Germinal center (tissue), 1 donor: ENCODE measurements around the gene CORO2B.

Experiments
- DNase-seq: peaks from one replicate; pipeline ENCODE4 v3.0.0; 2012; ENCODE audit warnings: mixed read lengths, low spot score

CORO2B gene

DNA sequence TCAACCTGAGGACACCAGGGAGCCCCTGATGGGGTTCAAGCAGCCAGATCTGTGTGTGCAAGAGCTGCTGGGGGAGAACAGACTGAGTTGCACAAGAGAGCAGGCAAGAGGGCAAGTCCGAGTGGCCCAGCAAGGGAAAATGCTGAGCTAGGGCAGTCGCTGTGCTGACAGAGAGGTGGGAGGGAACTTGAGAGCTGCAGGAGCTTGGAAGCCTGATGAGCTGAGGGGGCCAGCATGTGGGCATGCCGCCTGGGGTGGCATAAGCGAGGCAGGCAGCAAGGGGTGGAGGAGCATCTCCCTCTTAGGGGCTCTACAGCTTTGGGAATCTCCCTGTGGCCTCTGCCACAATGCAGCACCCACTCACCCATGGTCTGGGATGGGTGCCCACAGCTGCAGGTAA lies 4.7 kb upstream of the CORO2B start:
- DNase-seq = no peak

DNA sequence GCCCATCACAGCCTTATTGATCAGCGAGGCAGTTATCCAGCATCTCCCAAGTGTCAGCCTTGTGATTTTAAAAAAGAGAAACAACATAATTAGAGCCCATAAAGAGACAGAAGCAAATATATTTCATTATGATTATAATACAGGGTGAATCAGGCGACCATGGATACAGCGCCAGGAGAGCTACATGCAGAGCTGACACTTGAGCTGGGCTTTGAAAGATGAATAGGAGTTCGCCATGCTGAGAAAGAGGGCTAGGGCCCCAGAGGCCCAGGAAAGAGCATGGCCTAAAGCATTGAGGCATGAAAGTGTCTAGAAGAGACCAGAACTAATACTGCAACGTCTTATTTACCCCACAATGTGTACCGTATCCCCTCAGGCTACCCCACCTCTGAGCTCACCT lies 4.2 kb upstream of the CORO2B start:
- DNase-seq = no peak

DNA sequence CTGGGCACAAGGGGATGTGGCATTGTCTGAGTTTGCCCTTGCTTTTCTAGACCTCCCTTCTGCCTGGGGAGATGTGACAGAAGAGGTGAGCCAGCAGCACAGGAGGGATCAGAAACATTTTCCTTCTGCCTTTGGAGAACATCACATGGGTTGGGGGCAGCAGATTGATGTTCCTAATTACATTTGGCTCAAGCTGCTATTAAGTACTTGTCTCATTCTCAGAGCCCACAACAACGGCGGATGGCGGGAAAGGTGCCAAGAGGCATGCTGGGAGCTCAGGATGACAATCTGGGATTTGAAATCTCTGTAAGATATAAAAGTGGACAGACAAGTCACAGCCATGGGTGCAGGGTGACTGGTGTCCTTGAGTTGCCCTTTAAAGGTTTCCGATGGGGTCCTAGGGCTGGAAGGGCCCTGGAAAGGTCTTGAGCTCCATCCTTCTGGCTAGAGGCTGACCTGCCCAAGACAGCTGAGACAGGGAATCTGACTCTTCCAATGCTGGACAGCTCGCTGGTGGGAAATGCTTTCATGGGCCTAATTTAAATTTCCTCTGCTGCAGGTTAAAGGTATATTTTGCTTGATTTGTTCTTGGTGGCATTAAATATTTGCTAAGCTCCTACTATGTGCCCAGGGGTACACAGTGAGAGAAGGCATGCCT lies 2.4 kb upstream of the CORO2B start:
- no peak for DNase-seq

DNA sequence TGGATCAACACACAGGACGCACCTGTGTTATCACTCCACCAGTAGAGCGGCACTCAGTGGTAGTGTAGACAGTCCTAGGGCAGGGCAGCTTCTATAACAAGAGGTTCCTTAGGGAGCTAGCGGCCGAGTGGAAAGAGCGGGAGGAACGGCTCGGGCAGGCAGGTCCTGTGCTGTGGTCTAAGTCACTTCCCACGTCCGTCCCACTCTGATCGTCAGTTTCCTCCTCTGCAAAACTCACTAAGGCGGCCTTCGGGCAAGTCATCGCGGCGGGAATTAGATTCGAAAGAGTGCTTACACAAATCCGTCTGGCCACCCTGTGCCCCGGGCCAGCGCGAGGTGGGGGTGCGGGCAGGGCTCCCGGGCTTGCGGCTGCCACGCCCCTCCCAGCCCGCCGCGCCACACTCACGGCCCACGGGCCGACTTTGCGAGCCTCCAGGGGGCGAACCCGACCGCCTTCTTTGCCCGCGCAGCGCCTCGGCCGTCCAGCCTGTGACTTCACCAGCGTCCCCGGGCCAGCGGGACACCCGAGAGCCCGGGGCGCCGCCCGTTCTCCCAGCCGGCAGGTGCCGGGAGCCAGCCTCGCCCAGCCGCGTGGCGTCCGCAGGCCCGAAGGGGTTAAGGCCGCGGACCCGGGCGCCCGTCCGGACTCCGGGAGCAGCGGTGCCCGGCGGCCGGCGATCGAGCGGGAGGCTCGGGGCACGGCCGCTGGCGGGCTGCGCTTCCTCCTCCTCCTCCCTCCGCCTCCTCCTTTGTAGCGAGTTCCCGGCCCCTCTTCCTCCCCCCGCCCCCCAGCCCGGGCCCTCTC lies 416 bp upstream of the CORO2B start:
- peak; percentile 51 for DNase-seq

DNA sequence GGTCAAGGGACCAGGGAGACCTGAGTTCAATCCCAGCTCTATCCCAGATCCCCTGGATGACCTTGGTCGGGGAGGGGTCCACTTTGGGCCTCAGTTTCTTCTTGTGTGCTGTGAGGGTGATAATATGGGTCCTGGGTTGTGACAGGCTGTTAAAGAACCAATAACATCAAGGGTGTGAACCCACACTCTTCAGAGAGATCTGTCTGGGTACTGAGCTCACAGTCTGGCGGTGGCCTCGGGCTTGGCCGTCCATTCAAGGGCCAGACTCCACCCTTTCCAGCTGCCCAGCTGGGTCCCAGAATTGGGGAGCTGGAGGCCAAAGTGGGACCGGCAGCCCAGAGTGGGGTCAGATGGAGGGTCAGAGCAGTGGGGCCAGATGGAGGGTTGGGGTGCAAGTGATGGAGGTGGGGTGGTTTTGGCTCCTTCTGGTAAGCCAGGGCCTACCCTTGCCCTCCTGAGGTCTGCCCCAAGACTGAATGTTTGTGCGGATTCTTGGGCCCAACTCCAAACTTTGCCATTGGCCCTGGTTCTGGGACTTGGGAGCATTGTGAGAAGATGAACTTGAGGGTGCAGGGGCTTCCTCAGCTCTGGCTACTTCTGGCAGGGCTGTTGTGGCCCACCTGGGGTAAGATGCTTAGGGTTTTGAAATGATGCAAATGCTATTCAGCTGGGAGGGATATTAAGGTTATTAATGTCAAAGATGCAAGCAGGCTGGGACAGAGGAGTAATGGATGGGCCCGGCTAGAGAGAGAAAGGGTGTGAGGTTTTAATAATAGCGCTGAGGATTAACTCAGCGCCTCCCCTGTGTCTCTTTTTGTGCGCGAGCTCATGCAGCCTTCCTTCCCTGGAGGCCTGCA lies 1.5 kb downstream of the CORO2B start:
- no peak for DNase-seq

DNA sequence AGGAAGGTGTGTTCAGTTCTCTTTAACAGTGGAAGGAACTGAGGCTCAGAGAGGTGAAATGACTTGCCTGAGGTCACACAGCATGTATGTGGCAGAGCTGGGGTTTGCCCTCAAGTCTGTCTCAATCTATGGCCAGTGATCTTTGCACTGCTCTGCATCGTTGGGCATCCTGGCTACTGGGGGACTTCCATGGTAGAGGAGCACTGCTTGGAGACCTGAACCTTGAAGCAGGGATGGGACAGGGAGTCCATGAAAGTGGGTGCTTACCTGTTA lies 2.0 kb downstream of the CORO2B start:
- DNase-seq = no peak

DNA sequence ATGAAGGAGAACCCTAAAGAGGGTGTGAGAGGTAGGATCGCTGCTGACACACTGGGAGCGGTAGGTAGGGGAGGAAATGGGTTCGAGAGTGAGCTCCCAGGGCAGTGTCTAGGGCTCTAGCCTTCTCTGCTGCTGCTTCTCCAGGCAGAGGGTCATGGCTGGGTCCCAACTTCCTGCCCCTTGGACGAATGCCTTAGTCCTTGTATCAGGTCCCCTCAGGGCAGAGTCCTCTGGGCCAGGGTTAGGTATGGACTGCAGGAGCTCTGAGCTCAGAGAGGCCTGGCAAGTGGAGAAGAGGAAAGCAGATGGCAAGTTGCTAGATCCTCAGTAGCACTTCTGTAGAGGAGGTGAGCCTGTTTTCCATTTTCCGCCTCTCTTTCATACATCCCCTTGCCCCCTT lies 2.9 kb downstream of the CORO2B start:
- DNase-seq = no peak

DNA sequence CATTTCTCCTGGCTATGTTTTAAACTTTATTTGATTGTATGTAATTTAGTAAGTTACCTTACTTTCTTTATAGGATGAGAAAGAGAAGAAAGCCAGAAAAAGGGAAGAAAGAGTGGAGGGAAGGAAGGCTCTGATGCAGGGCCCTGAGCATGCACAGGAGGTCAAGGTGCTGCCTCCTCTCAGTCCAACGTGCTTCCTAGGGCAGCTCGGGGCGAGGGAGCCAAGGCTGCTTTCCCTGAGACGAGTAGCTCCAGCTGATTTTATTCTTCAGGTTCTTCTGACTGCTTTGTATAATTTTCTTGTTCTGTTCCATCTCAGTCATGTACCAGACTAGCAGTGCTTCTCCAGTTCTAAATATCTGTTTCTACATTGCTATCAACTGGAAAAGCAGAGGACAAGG lies 3.4 kb downstream of the CORO2B start:
- no peak for DNase-seq

DNA sequence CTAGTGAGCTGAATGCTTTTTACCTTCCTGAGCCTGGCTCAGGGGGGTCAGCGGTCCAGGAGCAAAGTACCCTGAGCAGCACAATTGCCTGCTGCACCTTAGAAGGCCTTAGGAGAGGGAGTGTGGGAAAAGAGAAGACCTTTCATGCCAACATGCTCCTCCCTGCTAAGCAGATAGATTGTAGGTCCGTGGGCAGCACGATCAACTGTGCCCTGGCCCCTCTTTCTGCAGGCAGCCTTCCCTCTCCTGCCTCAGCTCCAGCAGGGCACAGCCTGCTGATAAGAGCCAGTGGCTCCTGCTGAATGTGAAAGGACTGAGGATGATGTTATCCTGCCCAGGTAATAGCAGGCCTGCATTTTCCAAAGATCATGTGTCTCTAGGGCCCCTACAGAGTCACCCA lies 4.1 kb downstream of the CORO2B start:
- no peak for DNase-seq

DNA sequence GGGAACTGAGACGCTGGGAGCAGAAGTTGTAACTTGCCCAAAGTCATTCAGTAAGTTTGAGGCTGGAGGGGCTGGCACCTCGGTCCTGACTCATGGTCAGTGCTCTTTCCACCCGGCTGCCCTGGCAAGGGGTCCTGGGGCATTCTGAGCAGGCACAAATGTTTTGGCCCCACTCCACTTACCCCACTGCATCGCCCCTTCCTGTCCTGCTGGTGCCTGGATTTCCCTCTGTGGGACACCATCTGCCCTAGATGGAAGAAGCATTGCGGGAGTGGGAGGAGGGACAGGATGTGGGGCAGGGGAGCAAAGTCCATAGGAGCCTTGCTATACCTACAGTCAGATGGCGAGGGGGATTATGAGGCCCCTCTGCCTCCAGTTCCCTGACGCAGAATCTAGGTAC lies 4.5 kb downstream of the CORO2B start:
- DNase-seq = no peak

DNA sequence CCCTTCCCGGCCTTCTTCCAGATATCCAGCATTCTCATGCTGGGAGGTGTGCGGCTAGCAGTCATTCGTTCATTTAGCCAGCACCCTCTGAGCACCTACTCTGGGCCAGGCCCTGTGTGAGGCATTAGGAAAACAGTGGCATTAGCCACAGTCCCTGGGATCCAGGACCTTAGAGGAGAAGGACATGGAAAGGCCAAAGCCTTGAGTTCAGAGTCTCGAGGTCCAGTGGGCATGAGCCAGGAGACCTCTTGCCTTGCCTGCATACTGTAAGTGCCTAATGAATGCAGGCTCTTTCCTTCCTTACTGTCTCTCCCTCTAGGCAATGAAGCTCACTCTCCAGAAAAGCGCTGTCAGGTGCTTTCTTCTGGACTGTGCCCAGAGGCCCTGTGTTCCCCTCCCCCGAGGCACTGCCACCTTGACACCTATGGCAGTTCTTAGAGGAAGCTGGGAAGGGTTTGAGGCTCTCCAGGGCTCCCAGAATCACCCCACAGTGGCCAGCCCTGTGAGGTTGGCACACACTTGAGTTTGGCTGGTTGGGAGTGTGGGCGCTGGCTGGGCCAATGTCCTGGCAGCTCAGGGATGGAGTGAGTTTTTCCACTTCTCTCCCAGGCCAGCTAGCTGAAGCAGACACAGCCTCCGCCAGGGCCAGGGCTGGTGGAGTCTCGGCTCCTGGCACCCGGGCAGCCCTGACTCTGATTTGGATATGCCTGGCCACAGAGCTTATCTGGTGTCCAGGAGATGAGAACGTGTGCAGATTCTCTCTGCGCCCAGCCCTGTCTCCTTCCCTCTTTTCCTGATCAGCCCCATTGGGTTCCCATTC lies 5.4 kb downstream of the CORO2B start:
- DNase-seq = no peak

DNA sequence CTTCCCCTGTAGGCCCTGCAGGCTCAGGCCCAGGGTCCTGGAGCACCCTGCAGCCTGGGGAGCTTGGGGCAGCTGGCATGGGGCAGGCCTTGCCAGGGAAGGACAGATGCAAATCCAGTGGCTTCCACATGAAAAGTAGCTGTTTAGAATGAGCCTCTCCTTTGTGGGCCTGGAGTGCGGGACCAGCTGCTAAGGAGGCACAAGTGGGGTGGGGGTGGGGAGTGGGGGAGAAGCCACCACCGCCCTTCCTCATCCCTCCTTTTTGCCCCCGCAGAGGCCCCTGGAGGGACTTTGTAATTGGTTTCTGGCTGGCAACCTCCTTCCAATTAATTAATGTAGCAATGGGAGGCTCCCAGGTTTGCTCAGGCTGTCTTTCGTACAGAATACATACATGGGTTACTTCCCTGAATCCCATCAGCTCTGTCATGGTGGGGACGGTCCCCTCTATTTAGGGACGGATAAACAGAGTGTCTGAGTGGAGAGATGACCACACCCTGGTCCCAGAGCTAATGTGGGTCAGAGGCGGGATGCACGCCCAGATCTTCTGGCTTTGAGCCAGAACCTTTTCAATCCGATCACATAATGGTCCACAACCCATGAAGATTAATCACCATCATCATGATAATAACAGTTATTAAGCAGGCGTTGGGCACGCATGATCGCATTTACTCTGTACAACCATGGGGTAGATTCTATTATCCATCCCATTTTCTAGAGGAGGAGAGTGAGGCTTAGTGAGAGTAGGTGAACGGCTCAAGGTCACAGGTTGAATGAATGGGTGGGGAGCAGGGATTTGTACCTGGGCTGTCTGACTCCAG lies 6.2 kb downstream of the CORO2B start:
- DNase-seq = no peak

DNA sequence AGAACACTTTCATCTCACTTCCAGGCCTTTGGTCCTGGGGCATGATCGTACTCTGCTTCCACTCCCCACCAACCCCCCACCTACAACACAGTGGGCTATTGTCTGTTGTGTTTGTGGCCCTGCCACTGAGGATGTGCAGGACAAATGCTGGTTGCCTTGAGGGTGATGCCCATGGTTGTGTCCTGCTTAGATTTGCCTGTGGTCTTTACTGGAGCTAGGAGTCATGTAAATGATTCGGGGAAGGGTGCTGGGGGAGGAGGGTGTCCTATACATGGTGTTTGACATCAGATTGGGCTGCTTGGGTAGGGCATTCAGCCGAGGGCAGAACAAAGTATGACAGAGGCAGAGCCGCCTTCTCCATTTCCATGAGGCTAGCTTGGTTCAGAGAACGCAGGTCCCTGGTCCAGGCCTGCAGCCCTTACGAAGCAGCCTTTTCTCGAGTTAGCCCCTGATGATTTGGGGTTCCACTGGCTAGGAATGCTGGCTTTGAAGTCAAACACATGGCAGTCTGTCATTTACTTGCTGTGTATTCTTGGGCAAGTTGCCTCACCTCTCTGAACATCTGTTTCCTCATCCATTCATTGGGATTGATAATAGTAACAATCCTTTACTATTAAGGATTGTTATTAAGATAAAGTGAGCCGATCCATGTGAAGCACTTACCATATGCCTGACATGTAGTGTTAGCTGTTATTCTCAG lies 6.9 kb downstream of the CORO2B start:
- no peak for DNase-seq

DNA sequence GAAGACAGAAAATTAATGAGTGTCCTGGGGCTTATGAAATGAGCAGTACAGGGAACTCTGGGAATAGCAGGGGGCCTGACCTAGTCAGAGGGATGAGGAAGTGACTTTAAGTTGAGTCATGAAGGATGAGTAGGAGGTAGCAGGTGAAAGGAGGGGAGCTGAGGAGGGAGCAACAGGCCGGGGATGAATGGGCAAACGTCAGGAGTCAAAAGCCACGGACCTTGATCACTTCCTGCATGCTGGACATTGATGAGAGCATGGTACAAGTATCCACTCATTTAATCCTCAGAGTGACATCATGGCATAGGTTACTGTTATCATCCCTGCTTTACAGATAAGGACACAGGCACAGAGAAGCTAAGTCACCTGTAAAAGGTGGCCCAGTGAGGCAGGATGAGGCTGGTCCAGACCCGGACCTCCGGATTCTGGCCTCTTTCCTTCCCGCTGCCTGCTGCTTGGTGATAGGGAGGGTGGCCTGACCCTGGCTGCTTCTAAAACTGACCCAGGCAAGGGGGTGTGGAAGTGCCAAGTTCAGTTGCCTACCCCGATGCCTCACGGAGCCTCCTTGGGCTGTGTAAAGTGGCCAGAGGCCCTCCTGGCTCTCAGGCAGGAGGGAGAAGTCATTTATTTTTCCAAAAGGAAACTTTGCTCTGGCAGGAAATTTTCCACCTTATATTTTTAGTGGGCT lies 7.6 kb downstream of the CORO2B start:
- DNase-seq = no peak

DNA sequence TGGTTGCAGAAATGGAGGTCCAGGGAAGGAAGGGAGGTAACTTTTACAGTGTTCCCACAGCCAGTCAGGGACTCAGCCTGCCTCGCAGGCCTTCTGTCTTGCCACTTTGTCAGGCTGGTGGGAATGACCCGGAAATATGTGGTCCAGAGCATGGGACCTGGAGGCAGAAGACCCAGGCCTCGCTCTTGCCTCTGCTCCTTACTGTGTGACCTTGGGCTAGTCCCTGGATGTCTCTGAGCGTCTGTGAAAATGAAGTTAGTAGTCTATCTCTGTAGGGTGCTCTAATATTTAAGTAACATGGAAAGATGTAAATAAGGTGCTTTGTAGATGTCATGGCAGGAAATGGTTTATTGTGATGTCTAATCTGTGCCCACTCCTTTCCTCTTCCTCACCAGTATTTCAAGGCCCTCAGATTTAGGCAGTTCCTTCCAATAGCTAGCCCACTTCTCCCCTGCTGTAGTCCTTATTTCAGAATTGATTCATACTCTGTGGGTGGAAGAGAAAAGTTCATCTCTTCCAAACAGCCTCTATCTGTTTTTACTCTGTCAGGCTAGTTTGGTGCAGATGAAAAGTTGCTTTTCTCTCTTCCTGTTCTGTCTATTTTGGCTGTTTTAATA lies 9.1 kb downstream of the CORO2B start:
- DNase-seq = no peak

DNA sequence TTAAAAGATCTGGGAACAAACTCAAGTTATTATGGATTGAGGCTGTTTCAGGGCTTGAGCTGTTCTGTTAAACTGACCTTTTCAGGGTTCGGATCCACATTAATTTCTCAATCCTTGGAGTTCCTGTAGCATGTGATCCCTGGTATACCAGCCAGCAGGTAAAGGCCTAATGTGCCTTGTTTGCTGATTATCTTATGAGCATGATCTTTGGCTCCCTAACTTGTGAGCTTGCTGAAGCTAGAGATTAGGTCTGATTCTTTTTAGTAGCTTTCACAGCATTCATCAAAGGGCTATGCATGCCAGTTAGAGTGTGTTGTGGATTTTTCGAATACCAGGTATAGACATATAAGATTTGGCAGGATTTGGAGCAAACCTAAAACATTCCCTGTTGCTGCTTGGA lies 10.3 kb downstream of the CORO2B start:
- DNase-seq = no peak

DNA sequence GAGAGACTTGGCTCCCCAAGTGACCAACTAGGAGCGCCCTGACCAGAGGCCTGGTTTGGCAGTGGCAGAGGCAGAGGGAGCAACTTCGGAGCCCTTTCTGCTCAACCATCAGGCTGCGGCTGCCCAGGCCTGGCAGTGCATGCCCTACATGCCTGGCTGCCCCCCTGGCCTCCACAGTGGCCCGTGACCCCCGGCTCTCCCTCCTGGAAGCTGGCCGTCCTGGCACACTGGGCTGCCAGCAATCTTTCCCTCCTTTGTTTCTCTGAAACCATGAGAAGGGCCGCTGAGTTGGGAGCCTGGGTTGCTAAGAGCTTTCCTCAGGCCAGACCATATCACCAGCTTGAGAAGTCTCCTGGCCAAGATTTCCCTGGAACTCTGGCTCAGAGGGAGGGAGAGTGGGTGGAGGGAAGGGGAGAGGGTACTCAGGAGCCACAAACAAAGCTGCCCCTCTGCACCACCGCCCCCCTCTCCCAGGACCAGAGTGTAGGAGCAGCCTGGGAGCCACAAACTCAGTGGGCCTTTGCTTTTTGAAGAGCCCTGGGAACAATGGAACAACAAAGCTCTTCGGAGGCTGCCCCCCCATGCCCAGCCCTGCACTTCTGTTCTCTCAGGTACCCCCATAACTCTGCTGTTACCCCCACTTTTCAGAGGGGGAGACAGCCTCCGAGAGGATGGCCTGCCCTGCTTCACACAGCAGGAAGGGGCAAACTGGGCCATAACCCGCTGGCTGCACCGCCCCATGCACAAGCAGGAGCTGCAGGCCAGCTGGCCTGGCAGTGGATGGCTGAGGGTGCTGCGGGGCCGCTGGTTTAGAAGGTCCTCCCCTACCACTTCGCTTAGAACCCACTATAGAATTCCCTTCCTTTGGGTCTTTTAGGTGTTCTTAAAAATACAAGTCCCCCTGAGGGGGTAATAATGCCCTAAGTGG lies 11.3 kb downstream of the CORO2B start:
- DNase-seq = no peak

DNA sequence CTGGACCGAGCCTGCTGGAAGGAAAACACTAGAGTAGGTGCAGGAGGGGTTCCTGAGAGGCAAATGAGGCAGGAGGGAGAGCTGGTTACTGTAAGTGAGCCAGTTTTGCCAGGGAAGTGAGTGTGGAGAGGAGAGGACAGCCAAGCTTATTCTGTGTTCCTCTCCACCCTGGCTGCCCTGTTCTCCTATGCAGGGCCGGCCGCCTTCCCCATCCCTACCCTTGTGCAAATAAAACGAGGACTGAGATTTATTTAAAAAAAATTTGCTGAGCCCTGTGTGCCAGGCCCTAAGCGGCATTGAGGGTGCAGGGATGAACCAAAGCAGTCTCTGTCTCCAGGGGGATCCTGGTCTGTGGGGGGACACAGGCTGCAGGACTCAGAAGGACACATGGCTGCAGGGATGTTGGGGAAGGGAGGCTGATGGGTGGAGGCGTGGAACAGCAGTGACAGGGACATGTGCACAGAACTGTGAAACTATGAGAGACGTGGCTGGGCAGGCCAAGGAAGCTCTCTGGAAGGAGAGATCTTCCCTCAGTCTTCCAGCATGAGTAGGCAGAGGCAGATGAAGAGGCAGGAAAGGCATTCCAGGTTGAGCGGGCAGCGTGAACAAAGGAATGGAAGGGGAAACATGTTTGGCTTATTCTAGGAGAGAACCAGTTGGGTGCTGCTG lies 12.1 kb downstream of the CORO2B start:
- no peak for DNase-seq
